ENCODE data around the gene CEP20.
"Not testable (repeated sequence)": the region's sequence is repeated elsewhere in the genome, so short reads cannot be mapped to it uniquely, and the experiment has no call there.

Gene CEP20

GRCh38 chr16:15858921-15859668, 29.3 kb downstream of the CEP20 start:
- no peak for TF ChIP-seq POLR2A (IDR thresholded peaks at IDR 0.05; ENCODE audit: low read depth, low read length)
- no peak for FAIRE-seq
- no peak for DNase-seq (ENCODE audit: insufficient read length, low spot score)

GRCh38 chr16:15857724-15858560, 30.5 kb downstream of the CEP20 start:
- DNase-seq (ENCODE audit: insufficient read length, low spot score) (peak; percentile 29), FAIRE-seq (no peak)
- no peak for TF ChIP-seq POLR2A (IDR thresholded peaks at IDR 0.05; ENCODE audit: low read depth, low read length)

GRCh38 chr16:15856901-15857698, 31.3 kb downstream of the CEP20 start, which contains the start of gene MYH11:
TSS of gene MYH11 (minus strand) at chr16:15857028. CDS start at chr16:15838252, 18,776 bp downstream.
- no peak for FAIRE-seq
- no peak for TF ChIP-seq POLR2A (IDR thresholded peaks at IDR 0.05; ENCODE audit: low read depth, low read length)
- no peak for DNase-seq (ENCODE audit: insufficient read length, low spot score)

GRCh38 chr16:15856182-15856581, 32.2 kb downstream of the CEP20 start:
- TF ChIP-seq POLR2A (IDR thresholded peaks at IDR 0.05; ENCODE audit: low read depth, low read length) = no peak
- FAIRE-seq = no peak
- DNase-seq (ENCODE audit: insufficient read length, low spot score) = no peak

GRCh38 chr16:15855704-15856003, 32.7 kb downstream of the CEP20 start:
- TF ChIP-seq POLR2A (IDR thresholded peaks at IDR 0.05; ENCODE audit: low read depth, low read length) = no peak
- DNase-seq (ENCODE audit: insufficient read length, low spot score) (no peak), FAIRE-seq (no peak)

GRCh38 chr16:15854906-15855703, 33.3 kb downstream of the CEP20 start:
- no peak for DNase-seq (ENCODE audit: insufficient read length, low spot score)
- no peak for FAIRE-seq
- TF ChIP-seq POLR2A (IDR thresholded peaks at IDR 0.05; ENCODE audit: low read depth, low read length) = no peak

GRCh38 chr16:15854061-15854460, 34.3 kb downstream of the CEP20 start:
- FAIRE-seq (no peak), DNase-seq (ENCODE audit: insufficient read length, low spot score) (no peak)
- no peak for TF ChIP-seq POLR2A (IDR thresholded peaks at IDR 0.05; ENCODE audit: low read depth, low read length)

GRCh38 chr16:15853021-15853420, 35.4 kb downstream of the CEP20 start:
- DNase-seq (ENCODE audit: insufficient read length, low spot score) (no peak), FAIRE-seq (no peak)
- no peak for TF ChIP-seq POLR2A (IDR thresholded peaks at IDR 0.05; ENCODE audit: low read depth, low read length)

GRCh38 chr16:15850555-15850954, 37.8 kb downstream of the CEP20 start:
- not testable (repeated sequence) for FAIRE-seq; DNase-seq (ENCODE audit: insufficient read length, low spot score)

GRCh38 chr16:15849209-15849981, 39.0 kb downstream of the CEP20 start:
- DNase-seq (ENCODE audit: insufficient read length, low spot score) = no peak
- TF ChIP-seq POLR2A (IDR thresholded peaks at IDR 0.05; ENCODE audit: low read depth, low read length) = no peak
- FAIRE-seq = no peak

- DNase-seq (ENCODE audit: insufficient read length, low spot score) (no peak), FAIRE-seq (no peak)
- TF ChIP-seq POLR2A (IDR thresholded peaks at IDR 0.05; ENCODE audit: low read depth, low read length) = no peak
Measured at GRCh38 chr16:15847611-15848175, 40.7 kb downstream of the CEP20 start.

GRCh38 chr16:15846510-15846909, 41.9 kb downstream of the CEP20 start:
- no peak for DNase-seq (ENCODE audit: insufficient read length, low spot score)
- TF ChIP-seq POLR2A (IDR thresholded peaks at IDR 0.05; ENCODE audit: low read depth, low read length) = no peak
- no peak for FAIRE-seq
